NCI-H1105 (cell line): ENCODE data around the gene PNISR.
A peak's percentile ranks its signal among the peaks of the same experiment; 100 is the strongest.

ENCODE experiments used
- DNase-seq: peaks from one replicate; lab custom pipeline; 2025; lab: John Stamatoyannopoulos, UW

Gene PNISR

DNA sequence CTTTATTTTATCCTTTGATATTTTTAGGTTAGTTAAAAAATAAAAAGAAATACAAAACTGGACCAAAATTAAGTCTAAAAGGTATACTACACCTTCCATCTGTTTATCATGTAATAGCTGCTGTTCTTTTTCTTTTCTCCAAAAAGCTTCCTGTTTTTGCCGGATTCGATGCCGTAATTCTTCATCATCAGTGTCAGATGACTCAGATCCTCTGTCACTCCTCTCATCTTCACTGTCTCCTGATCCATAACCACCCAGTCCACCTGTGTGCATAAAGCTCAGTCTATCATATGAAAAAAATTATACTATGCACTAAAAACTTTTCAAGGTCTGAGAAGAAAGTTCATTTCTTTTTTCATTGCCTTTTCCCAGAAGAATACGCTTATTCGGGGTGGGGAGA lies 22.7 kb downstream of the PNISR start:
- DNase-seq, result no peak

DNA sequence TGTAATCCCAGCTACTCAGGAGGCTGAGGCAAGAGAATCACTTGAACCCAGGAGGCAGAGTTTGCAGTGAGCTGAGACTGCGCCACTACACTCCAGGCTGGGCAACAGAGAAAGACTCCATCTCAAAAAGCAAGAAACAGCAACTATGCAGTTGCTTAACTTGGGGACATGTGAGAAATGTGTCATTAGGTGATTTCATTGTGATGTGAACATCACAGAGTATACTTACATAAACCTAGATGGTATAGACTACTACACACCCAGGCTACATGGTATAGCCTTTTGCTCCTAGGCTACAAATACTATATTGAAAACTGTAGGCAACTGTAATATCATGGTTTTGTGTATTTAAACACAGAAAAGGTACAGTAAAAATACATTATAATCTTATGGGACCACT lies 27.8 kb downstream of the PNISR start:
- no peak for DNase-seq

DNA sequence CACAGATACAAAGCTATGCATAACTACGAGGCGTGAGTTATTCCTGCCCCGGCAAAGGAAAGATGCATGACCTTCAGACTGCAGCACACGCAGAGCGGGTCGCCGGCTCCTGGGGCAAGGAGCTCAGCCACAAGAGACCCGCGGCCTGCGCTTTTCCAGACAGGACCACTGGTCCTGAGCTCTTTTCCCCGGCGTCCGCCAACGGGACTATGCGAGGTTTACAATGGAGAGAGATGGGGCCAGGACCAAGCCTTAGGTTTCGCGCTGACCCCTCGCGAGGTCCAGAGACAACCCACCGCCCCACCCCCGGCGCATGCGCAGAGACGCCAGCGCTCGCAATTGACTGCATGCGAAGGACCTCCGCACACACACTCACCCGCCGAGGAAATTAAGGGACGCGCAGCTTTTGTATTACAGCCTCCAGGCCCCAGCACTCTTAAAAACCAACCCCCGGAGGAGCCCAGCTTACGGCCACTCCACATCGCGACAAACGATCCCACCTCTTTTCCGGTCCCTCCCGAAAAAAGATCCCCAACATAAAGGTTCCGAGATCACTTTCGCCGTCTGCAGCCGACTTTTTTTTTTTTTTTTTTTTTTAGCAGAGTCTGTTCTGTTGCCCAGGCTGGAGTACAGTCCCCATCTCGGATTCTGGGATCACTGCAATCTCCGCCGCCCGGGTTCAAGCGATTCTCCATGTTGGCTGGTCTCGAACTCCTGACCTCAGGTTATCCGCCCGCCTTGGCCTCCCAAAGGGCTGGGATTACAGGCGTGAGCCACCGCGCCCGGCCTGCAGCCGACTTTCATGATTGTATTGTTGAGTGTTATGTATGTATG lies 31.2 kb downstream of the PNISR start, which contains the start of gene COQ3:
COQ3 (minus strand) TSS at position 498 of the 834 bp plus-strand sequence; CDS start at position 482, 16 bp downstream.
- peak; percentile 63 for DNase-seq

DNA sequence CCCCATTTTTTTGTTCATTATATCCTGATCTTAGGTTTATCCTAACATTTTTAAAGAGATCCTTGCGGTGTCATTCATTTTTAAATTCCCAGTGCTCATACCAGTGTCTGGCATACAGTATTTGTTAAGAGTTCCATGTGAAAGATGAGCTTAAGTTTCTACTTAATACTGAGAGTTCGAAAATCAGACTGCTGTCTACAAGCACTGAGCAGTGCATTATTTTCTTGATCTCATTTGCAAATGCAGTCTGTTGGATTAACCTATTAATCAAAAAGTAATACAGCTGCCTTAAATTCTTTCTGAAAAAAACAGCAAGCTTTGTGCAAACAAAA lies 31.8 kb downstream of the PNISR start:
- DNase-seq, result no peak

DNA sequence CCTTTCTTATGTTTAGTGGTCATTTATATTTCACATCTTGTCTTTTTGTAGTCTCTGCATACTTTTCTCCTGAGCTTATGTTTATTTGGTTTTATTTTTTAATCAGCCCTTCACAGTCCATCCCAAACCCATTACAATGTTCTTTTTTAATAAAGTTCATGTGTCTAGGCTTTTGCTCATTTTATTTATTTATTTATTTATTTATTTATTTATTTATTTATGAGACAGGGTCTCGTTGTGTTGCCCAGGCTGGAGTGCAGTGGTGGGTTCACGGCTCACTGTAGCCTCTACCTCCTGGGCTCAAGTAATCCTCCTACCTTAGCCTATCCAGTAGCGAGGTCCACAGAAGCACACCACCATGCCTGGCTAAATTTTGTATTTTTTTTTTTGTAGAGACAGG lies 34.2 kb downstream of the PNISR start:
- no peak for DNase-seq

DNA sequence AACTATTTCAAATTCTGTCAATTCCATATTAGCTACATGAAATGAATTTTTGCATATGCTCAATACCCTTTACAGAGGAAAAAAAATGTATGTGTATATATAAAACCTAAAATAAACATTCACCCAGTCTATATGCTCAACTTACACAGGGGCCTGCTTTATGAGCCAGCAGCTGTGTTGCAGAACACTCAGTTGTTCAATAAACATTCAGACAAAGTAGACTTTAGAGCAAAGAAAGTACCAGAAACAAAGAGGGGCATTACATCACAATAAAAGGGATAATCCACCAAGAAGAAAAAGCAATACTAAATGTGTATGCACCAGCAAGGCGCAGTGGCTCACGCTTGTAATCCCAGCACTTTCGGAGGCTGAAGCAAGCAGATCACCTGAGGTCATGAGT lies 40.6 kb downstream of the PNISR start:
- DNase-seq, result no peak

DNA sequence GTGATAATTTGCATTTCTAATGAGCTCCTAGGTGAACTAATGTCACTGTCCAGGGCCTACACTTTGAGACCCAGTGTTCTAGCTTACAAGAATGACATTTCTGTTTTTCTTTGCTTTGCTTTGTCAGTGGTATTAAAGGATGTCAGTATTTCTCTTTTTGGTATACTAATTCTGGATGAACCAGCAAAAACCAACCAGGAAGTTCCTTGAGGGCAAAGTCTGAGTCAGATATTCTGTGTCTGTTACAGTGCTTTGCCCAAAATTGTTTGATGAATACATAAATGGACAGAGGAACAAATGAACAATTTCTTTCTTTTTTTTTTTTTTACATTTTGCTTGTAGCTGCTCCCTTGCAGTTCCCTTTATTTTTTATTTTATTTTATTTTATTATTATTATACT lies 46.5 kb downstream of the PNISR start:
- DNase-seq, result no peak

DNA sequence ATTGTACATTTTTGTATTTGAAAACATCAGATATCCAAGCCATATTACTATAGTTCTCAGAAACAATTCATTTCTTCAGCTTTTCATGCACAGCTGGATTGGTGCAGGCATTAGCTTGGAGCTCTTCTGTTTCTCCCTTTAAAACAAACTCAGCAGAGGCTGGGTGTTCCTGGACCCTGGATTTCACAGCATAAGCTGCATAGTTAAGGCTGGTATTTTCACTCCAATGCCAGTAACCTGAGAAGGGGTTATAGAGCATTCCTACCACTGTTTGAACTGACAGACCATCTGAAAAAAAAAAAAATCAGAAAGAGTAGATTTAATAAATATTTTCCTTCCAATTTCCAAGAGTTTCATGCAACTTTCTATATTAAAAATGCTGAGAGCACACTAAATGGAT lies 55.6 kb downstream of the PNISR start:
- no peak for DNase-seq

DNA sequence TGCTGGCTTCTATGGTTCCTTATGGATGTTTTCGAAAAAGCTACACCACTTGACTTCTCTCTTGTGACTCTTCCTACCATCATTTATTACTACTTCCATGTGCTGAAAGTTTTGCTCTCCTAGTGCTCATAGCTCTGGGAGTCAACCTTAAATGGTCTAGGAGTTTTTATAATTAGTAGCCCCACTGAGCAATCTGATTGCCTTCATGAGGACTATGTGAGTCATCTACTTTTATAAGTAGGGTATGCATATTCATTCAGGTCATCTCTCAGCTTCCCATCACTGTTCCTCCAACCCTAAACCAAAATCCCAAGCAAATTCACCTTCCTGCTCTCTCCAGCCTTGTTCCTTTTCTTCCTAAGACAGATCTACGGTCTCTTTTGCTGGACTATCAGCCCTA lies 58.3 kb downstream of the PNISR start:
- no peak for DNase-seq

DNA sequence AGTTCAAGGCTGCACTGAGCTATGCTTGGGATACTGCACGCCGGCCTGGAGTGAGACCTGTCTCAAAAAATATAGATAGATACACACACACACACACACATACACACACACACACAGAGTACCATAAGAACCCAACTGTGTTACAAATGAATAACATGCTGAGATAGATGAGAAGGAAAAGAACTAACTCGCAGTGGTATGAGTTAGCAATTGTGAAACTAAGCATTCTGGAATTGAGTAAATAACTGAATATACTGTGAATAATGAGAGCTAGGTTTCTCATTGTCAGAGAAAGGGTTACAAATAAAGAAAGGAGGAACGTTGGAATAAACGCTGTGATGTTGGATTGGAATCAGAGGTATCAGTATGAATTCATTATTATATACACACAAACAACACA lies 61.1 kb downstream of the PNISR start:
- no peak for DNase-seq

DNA sequence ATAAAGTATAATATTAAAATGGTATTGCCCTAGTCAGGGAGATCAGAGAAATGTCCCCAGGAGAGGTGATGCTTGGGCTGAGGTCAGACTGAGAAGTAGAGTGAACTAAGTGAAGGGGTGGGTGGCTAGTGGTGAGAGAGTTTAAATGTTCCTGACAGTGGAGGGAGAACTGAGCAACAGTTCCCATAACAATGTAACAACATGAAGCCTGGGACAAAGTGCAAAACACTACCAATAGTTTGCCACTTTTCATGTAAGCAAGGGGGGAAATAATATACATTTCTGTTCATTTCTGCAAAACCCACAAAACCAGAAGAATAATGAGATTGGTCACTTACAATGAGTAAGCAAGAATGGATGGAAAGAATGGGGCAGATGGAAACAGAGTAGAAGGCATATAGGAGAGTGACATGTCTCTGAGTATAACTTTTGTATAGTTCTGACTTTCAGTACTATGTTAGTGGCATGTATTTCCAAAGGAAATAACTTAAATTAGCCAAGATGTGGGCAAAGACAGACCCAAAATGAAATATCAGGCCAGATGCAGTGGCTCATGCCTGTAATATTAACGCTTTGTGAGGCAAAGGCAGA lies 62.3 kb downstream of the PNISR start:
- DNase-seq, result no peak

DNA sequence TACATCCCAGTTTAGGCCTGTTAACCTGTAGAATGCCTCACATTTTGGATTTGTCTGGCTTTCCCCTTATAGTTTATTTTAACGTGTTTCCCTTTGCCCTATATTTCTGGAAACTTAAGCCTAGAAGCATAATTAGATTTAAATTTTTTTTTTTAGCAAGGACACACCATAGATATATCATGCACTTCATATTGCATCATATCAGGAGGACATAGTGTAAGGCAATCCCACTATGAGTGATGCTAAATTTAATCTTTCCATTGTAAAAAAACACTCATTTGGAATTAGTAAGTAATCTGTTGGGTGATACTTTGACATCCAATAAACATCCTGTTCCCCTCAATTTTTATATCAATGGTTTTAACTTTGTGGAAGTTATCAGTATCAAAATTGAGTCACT lies 65.3 kb downstream of the PNISR start:
- DNase-seq, result no peak

DNA sequence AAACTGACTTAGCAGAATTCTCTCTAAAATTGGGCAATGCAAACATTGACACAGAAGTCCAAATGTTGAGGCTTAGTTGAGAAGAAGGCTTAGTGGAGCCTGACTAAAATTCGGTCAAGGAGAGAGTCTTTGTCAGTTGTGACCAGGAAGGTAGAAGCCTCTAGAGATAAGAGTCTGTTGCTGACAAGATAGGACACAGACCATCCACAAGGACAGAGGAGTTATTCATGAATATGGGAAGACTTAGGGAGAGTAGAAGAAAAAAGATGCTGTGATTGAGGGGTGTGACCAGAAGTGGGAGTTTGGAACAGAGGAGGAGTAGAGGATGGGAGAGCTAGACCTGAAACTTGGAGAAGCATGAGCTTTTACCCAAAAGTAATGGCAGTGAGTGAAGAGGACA lies 68.5 kb downstream of the PNISR start:
- DNase-seq, result no peak

DNA sequence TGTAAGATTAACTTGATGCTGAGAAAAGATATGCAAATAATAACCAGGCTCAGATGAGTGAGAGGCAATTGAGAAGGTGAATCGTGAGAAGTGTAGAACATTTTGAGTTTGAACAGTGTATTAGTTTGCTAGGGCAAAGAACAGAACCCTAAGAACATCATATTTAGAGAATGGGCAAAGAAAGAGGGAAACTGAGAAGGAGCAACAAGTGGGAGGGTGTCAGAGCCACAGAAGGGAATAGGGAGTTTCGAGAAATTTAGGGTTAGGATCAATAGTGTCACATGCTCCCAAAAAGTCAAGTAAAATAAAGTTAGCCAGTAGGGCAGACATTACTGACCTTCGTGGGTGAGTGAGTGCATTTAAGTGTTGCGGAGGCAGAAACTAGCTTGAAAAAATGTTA lies 70.1 kb downstream of the PNISR start:
- no peak for DNase-seq

DNA sequence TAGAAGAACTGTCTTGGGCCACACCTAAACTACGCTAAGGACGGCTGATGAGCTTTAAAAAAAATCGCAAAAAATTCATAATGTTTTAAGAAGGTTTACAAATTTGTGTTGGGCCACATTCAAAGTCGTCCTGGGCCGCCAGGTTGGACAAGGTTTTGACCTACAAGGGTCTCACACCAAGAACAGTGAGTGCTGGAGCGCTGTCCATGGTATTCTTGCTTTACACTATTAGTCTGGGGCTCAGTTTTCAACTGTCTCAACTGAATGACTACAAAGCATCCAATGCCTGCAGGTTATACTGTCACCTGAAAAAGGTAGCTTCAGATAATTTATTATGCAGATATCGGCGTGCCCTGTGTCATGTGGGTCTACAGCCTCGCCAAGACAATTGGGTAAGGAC lies 72.0 kb downstream of the PNISR start:
- DNase-seq, result no peak

DNA sequence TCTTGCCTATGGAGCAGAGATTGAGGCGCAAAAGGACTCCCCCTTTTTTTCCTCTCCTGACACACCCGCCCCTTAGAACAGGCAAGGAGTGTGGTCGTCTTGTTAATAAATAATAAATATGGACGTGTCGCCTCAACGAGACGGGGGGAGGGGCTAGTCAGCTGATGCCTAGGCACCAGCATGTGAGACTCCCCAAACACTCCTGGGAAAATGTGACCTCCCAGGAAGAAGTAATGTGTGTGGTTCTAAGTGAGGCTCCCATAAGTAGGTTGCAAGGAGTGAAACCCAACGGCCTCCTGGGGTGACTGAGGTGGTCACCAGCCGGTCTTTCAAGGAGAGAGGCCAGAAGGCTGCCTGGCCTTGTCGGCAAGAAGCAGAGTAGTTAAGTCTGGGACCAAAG lies 74.5 kb downstream of the PNISR start:
- DNase-seq, result no peak

DNA sequence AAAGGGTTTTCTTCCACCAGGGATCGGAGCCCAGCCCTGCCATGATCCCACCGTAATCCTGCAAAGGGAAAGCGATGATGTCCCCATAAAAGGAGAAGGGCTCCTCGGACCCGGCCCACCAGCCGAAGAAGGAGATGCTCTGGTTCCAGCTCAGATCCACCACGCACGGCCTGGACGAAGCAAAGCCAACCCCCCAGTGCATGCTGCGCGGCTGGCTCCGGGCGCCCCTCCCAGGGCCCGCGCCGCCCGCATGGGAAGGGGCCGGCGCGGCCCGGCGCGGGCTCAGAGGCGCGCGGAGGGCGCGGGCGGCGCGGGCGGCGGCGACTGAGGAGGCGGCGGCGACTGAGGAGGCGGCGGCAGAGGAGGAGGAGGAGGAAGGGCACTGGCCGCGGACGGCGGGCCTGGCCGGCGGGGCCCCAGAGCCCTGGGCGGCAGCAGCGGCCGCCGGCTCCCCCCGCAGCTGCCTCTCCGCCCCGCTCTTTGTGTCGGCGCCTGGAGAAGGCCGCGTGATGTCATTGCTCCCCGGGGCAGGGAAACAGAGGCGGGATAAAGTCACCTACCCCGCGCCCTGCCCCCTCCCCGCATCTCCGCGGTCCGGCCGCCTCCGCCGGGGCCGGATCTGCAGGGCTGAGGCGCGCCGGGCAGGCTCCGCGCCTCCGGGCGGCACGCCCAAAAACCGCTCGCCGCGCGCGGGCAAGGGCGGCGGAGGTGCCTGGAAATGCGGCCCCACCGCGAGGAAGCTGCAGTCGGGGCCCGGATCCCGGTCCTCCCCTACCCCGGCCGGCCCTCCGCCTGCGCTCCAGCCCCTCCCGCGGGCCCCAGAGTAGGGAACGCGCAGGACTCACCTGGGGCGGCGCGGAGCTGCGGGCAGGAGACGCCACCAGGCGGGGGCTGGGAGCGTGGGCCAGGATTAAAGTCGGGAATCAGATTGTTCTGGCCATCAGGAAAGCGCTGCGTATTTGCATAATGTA lies 75.7 kb downstream of the PNISR start, which contains the start of gene FAXC:
FAXC (minus strand) TSS at position 504 of the 971 bp plus-strand sequence; CDS start at position 202, 302 bp downstream.
- peak; percentile 83 for DNase-seq

DNA sequence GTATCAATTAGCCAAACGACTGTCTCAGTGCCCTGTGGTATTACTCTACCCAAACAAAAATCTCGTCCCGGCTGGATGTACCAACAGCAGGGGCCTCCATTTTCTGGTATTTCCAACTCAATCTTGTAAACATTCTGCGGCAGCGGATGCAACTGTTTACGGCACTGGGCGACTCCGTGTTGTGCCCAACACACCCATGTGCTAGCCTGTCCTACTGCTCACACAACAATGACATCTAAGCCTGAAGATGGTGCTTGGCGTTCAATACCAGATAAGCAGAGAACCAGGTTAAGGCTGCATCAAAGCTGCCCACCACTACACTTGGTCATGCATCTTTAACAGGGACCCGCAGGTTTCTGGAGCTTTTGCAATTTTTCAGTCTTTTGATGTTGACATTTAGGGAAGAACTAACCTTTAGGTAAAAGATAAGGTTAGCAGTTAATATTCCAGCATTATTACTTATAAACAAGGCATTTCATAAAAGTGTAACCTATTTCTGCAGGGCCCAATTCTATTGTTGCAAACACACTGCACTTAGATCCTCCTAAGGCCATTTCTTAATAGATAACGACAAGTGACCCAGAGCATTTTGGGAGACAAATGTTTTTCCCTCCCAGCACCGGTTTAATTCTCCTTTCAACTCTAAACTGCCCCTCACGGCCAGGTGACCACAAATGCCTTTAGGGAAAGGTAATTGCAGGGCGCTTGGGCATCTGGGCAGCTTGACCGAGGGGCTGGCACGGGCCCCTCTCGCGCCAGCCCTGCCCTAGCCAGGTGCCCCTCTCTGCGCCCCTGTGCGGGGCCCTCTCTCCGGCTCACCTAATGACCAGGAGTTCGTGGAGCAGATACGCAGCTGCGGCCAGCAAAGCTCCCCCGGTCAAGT lies 76.6 kb downstream of the PNISR start:
- no peak for DNase-seq
